NT2/D1 (cell line): ENCODE data around the gene DNAH1.

Source experiments
- SUZ12 ChIP-seq: IDR thresholded peaks from 2 replicates; pipeline ENCODE4 v1.6.1; 2011; ENCODE audit not compliant: insufficient read length, insufficient read depth; ENCODE audit errors: extremely low read depth
- YY1 ChIP-seq: IDR thresholded peaks from 2 replicates; pipeline ENCODE4 v1.6.1; 2011; ENCODE audit not compliant: insufficient read length, insufficient read depth
- ZNF274 ChIP-seq: IDR thresholded peaks from 2 replicates; pipeline ENCODE4 v1.6.1; 2011; ENCODE audit warnings: mild to moderate bottlenecking, low read depth, low read length

DNA sequence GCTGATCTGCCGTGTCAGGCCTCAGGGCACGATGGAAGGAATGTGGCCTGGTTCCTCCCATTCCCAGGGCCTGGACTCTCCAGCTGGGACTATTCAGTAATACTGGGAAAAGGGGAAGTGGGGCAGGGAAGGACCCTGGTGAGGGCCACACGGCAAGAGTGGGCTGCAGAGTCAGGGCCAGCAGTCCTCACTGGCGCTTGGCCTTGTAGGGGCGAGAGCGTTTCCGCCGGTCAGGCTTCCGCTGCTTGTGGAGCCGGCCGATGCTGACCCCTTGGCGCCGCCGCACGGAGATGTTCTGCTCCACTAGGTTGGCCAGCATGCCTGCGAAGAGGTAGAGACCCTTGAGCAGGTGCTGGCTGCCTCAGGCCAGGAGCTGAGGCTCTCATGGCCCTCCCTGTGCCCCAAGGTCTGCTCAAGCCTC is 86.0 kb downstream of the DNAH1 start:
- TF ChIP-seq ZNF274 (no peak), YY1 (no peak), SUZ12 (no peak)
